Islet of Langerhans (tissue), 1 donor: ENCODE results near the gene SDF4.

Source experiments
- FAIRE-seq: peaks from one replicate; lab custom pipeline; 2011; peaks lifted over from hg19 to GRCh38; lab: Jason Lieb, UNC

The SDF4 gene, protein sequence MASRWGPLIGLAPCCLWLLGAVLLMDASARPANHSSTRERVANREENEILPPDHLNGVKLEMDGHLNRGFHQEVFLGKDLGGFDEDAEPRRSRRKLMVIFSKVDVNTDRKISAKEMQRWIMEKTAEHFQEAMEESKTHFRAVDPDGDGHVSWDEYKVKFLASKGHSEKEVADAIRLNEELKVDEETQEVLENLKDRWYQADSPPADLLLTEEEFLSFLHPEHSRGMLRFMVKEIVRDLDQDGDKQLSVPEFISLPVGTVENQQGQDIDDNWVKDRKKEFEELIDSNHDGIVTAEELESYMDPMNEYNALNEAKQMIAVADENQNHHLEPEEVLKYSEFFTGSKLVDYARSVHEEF

DNA sequence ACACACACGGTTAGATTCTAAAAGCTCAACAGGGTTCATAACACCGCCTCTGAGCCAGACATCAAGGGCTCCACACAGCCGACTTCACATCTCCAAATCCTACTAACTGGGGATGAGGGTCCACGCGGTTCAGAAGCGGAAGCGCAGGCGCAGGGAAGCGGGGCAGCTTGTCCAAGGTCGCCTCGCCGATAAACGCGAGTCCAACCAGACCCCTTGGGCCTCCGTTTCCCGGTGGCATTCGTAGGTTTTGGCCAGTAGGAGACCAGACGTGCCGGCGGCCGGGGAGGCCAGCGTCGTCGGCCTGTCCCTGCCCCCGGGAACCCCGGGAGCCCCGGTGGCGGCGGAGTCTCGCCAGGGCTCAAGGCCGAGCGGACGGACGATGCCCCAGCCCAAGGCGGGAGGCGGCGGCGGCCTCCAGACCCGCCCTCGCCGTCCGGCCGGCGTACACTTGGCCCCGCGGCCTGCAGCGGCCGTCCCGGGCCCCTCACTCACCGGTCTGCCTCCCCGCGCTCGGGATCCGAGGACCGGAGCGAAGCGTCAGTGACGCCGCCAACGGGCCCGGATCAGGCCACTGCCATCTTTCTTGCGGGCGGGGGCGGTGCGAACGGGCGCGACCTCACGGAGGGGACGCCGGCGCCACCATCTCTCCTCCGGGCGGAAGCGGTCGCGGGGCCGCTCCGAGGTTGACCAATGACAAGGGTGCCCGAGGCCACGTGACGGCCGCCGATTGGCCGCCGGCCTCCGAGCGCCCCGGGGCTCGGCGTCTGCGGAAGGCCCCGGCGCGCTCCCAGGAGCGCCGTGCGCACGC, at the start of gene SDF4:
TSS of gene SDF4 (minus strand) at position 602 of the 808 bp plus-strand sequence. CDS start 3,229 bp downstream, outside the sequence.
- FAIRE-seq: no peak

DNA sequence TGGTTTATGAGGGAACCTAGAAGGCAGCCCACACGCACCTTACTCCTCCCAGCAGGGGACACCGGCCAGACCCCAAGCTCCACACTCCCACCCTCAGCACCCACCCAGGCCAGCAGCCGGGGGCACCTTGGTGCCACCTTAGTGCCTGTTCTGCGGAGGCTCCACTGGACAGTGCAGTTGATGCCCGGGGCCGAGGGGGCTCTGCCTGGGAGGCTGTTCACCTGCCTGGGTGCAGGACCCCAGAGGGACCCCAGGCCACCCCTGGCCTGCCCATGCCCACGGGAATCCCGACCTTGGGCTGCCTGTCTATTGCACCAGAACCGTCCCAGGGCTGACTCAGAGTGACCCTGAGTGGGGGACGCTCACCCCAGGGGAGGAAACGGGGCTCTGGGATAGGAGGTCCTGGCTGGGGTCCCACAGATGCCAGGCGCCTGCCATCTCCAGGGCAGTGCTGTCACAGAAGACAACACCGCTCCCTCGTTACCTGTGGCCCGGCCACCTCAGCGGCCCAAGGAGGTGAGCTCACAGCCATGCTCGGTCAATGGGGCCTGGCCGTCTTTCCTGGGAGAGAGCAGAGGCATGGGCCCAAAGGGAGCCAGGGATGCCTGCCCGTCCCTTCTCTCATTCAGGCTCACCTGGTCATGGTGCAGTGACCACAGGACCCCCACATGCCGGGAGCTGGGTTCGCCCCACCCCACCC, 49.1 kb upstream of the SDF4 start:
- FAIRE-seq: no peak

DNA sequence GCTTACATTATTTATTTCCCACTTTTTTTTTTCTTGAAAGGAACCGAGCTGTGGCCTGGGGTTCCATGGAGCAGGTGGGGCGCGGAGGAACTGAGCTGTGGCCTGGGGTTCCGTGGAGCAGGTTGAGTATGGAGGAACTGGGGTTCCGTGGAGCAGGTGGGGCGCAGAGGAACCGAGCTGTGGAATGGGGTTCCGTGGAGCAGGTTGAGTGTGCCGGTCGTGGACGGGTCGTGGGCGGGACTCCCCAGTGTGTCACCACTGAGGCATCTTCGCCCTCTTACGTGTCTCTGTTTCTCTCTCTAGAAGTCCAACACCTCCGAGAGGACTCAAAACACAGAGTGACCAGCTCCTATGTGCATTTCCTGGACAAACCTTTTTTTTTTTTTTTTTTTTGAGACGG, 47.2 kb upstream of the SDF4 start:
- FAIRE-seq: no peak

DNA sequence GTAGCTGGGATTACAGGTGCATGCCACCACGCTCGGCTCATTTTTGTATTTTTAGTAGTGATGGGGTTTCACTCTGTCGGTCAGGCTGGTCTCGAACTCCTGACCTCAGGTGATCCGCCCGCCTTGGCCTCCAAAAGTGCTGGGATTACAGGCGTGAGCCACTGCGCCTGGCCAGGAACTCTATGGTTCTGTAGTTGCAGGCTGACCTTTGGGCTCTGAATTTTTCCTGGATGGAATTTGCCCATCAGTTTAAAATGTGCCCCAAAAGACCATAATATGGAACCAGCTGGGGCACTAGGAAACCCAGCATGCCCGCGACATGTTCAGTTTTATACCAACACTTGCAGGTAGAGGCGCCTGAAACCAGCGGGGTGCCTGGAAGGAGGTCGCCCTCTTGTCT, 46.8 kb upstream of the SDF4 start:
- no peak for FAIRE-seq

DNA sequence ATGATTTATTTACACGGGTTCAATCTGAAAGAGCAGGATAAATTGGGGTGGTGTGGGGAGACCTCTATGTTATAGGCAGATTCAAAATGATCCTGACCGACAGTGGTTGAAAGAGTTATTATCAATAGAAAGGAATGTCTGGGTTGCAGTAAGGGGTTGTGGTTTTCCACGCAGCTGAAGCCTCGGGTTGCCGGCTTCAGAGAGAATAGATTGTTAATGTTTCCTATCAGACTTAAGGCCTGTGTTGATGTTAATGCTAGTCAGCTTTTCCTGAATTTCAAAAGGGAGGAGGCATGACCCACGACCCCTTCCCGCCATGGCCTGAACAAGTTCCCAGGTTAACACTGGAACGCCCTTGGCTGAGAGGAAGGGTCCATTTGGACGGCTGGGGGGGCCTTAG, 44.0 kb upstream of the SDF4 start:
- no peak for FAIRE-seq

DNA sequence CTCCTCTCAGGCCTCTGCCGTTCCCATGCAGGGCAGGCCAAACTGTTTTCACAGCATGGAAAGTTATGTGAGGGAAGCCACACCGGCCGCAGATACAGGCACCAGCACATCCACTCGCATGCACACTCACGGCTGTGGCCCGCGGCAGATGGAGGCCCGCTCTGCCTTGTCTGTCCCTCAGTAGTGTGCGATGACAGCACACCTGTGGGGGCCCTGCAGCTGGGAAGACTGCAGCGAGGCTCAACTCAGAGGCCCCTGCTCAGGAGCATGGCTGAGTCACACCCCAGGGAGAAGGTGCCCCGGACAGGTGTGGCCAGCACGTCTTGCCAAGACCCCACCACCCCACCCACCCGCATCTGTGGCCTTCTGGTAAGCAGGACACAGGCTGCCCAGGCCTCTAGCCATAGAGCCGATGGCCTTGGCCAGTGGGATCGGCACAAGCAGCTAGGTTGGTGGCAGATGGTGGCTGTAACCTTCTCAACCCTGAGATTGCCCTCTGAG, 43.2 kb upstream of the SDF4 start:
- FAIRE-seq: no peak

DNA sequence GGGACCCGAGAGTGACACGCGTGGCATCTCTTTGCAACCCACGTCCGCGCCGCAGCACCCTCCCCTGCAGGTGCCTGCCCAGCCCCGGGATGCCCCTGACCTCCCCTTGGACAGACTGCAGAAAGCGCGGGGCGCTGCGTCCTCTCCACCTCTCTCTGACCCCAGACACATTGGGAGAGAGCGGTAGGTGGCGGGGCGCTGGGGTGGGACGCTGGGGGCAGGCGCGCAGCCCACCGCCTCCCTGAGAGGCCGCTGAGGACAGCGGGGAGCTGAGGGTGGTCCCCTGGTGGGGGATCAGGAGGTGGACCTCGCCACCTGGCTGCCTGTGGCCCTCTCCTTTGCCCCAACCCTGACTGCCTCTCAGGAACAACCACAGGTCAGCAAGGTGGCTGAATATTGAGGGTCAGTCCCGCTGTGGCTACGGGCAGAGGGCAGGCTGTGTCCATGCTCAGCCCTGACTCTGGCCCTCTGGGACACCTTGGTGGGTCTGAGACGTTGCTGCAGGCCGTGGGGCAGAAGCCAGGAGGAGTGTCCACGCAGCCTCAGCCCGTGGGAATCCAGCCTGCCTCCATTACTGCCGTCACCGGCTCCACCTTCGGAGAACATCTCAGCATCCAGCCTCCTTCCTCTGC, 42.6 kb upstream of the SDF4 start:
- no peak for FAIRE-seq

DNA sequence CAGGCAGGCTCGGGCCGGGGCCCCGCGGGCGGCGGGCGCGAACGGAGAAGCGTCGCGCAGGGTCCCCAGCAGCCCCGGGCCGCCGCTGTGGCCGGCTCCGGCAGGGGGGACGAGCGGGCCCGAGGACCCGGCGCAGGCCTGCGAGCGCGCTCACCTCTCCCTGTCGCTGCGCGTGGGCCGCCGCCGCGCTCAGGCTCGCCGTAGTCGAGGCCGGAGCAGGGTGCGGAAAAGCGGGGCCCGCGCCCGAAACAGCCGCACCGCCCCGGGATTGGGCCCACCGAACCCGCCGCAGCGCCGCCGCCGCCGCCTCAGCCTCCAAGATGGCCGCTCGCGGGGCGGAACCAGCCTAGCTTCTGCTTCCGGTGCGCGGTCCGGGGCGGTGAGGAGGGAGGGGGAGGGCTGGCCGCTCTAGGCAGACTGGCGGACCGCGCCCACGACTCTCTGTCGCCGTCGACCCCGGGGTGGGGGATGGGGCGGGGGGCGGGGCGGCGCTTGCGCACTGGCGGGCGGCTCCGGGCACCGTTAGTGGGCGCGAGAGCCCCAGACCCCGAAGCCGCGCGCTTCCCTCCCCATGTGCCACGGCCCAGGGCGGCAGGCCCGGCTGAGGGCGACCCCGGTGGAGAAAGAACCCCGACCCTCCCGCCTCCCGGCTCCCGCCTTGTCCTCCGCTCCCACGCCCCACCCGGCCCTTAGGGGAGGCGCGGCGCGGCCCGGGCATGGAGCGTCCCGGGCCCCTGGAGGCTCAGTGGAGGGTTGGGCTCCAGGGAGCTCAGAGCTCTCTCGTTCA, 41.9 kb upstream of the SDF4 start, which contains the start of gene UBE2J2:
TSS of gene UBE2J2 (minus strand) at position 343 of the 787 bp plus-strand sequence. CDS start 5,862 bp downstream, outside the sequence.
- no peak for FAIRE-seq

DNA sequence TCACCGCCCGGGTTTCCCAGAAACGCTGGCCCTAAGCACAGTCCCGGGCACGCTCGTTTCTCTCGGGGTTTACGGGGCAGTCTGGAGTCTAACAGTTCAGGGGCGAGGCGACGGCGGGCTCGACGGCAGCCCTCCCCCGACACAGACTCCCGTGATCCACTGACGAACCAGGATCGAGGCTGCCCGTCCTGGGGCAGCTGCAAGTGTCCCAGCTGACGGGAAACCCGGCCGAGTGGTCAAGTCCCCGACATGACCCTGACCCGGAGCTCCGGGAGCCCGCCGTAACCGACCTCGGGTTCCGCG, 41.4 kb upstream of the SDF4 start:
- FAIRE-seq: no peak

DNA sequence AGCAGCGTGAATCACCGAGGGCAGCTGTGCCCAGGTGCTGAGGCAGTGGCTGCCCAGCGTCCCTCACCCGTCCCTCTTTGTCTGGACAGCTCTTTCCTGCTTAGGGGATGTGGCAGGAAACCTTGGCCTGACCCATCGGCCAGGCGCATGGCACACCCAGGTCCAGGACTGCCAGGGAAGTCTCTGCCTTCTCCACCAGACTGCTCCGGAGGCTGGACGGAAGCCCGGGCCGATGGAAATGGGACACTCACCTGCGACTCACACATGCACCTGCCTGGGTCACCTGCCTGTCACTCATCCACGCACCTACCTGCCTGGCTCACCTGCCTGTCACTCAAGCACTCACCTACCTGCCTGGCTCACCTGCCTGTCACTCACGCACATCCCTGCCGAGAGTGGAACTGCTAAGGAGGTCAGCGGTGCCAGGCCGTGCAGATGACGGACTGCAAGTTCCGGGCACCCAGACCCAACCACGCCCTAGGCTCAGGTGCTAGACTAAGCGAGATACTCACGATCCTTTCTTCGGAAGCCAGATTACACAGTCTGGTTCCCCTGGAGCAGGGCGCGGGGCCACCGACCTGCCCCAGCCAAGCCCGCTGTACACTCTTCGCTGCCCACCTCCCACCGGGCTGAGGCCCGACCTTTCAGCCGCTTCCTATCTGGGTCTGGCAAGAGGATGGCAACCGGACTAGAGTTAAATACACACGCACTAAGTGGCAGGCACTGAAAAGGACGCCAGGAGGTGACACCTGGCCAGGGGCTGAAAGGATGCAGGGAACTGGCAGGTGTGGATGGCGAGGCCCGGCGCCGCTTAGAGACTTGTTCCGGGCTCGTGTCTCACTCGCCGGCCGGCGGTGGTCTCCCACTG, 40.8 kb upstream of the SDF4 start:
- no peak for FAIRE-seq

DNA sequence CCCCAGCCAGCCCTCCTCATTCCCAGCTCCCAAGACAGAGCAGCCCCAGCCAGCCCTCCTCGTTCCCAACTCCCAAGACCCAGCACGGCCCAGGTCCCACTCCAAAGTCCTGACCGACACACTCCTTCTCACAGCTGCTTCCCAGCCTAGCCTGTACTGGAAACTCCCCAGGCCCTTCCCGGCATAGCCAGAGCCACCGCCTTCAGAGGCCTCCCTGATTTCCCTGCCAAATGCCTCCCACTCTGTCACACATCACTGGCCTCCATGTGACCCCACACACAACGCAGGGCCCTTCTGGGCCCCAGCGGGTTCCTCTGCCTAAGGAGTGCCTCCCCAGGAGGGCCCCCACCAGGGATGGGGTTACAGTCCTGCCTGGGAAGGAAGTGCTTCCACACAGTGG, 39.0 kb upstream of the SDF4 start:
- FAIRE-seq: no peak

DNA sequence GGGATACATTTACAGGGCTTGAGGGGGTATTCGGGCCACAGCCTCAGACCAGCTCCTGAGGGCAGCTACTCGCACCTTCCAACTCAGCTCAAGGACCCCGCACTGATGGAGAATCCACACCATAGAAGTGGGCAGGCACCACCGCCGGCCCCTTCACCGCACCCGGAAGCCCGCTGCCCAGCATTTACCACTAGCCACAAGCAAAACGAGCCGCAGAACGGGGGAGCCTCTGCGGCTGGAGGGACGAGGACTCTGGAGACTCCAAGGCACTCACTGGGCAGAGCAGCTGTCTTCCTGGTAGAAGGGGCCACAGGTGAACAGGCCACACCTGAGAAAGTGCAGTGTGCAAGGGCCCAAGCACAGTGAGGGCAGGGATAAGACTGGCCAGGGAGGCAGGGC, 36.5 kb upstream of the SDF4 start:
- no peak for FAIRE-seq

DNA sequence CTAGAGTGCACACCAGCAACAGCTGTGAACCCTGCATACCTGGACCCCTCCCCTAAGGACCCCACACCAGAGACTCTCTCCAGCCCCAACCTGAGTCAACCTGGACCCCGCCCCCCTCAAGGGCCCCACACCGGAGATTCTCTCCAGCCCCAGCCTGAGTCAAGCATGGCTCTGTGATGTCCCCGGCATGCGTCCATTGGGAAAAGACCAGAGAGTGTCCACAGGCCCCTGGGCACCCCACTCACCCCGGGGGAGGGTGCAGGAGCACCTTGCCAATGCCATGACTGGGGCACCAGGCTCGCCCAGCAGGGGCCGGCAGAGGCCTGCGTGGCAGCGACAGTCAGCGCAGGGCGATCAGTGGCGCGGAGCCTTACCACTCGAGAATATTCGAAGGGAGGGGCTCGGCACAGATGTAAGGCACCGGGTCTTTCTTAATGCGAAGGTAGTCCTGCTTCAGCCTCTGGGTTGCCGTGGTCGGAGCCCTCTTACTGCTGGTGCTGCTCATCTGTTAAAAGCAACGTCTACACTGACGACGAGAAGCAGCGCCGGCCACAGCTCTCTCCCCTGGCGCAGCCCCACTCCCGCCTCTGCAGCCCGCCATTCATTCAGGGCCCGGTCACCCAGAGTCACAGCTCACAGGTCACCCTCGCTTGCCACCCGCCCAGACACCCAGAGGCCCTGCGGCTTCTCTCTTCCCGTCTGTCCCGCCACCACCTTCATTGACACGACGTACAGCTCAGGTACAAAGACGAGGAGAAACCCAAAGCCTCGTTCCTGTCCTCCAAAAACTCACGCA, 35.9 kb upstream of the SDF4 start:
- FAIRE-seq: no peak

DNA sequence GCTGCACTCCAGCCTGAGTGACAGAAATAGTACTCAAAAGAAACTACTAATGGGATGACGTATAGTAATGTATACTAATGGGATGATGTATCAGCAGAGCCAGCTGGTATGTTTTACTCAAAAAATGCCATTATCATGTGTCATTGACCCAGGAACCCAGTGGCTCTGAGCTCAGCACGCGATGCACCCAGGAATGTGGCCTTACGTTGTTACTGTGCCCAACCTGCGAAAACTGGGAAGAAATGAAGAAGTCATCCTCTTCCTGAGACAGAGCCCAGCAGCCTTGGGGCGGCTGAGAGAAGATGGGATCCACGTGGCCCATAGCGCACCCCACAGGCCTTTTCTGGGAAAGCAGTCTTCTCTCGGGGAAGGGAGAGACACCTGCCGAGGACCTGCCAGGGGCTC, 33.1 kb upstream of the SDF4 start:
- no peak for FAIRE-seq

DNA sequence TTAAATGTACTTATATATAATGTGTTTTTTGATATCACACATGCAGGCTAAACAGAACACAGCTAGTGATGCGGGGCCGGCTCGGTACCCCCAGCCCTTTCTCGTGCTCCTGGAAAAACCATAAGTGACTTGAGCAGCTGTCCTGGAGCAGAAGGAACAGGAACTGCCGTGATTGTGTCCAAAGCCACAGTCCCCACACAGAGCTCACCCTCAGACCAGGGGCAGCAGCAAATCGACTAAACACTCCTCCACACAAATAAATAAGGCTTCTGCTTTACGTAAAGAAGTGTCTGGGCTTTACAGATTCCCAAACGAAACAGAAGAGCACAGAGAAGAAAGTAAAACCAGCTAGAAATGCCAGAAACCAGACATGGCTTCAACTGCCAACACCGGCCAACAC, 32.2 kb upstream of the SDF4 start:
- FAIRE-seq: no peak

DNA sequence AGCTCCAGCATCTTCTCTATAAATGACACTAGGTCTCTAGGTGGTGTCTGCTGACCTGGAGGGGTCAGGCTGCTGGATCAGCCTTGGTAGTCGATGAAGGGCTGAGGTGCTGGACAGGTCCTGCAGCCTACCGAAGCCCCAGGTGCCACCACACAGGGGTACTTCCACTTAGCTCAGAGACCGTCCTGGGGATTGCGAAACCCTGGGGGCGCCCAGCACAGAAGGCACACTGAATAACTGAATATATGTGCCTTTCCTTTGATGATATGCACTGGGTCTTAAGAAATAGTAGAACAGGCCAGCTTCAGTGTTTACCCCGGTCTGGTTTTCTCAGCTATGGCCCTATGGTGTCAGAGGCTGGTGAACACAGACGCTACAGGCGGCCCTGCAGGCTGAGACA, 31.0 kb upstream of the SDF4 start:
- FAIRE-seq: no peak

DNA sequence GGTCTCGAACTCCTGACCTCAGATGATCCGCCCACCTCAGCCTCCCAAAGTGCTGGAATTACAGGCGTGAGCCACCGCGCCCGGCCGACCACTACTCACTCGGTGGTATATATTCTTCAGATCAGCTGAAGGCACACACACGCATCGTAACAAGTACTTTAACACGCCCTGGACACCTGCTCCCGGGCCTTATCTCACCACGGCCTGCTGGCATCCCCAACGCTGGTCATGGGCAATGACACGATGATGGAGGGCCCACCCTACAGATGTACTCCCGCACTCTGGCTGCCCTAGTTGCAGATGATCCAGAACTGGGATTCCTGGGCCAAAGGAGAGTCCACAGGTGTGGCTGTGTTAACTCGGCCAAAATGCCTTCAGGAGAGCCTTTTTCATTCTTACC, 30.3 kb upstream of the SDF4 start:
- no peak for FAIRE-seq

DNA sequence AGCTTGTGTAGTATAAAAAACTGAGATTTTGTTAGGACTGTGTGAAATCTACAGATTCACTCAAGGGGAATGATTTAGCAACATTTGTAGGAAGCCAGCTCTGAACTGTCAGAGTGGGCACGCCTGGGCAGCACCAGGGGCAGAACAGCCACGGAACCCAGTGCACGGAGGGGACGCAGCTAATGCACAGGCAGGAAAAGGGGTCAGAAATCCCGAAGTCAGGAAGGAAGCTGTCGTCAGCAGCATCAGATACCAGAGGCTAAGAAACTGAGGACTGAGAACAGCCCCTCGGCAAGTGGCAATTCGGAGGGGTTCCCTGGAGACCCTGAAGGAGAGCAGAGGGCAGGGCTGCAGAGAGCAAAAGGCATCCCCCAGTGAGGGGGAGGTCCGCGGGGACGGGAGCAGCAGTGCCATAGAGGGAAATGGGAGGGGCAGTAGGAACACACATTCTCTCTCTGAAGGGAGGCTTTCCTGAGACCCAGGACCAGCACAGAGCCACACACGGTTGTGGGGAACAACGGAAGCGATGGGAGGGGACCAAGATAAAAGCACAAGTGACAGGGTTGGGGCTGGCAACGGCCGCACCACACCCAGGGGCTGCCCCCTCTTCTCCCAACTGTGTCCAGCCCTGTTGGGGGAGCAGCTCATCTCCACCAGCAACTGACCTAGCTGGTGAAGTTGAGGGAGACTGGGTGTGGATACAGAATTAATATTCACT, 29.2 kb upstream of the SDF4 start:
- FAIRE-seq: no peak

DNA sequence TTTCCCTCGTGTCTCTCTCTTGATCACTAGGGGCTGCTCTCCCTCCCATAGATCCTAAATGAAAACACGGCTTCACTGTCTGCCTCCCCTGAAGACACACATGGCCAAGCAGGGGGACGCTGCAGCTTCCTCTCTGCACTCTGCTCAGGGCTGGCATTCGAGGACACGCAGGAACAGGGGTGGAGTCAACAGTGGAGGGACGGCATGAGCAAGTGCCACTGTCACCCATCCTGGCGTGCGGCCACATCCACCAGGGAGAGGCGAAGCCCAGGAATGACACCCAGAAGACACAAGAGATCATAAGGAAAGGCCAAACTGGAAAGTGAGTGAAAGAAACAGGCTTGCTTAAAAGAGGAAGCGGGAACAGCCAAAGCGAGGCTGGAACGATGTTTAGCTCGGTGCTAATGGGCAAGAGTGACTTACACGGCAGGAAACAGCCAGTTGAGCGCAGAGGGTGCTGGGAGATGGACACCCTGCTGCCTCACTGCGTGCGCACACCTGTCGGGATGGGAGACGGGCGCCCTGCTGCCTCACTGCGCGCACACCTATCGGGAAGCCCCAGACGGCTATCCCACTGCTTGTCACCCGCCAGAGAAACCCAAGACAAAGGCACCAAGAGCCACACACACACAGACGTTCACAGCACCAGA, 28.3 kb upstream of the SDF4 start:
- FAIRE-seq: no peak
